Retinal pigment epithelial cell (primary cell): ENCODE results near the gene TMEM247.

Experiments used
- DNase-seq: peaks from one replicate; pipeline ENCODE4 v3.0.0-alpha.2; 2010; ENCODE audit warnings: low read depth
- H3K4me3 ChIP-seq: 2 replicates; pipeline ENCODE4 v1.5.1; 2011; ENCODE audit warnings: mild to moderate bottlenecking, low read length, control low read depth, moderate library complexity
- CTCF ChIP-seq: conservative IDR thresholded peaks from 2 replicates; pipeline ENCODE4 v1.5.1; 2011; ENCODE audit warnings: low read depth, low read length, control low read depth, inconsistent platforms

Gene TMEM247

GRCh38 chr2:46481198-46482193, 2.1 kb downstream of the TMEM247 start:
- TF ChIP-seq CTCF: no peak
- DNase-seq: no peak
- H3K4me3 ChIP-seq: no peak overlapping the region

GRCh38 chr2:46482490-46482889, 3.1 kb downstream of the TMEM247 start:
- H3K4me3 ChIP-seq: no peak overlapping the region
- no peak for DNase-seq
- no peak for TF ChIP-seq CTCF

- no peak for TF ChIP-seq CTCF
- H3K4me3 ChIP-seq: no peak overlapping the region
- no peak for DNase-seq
These were observed 5.6 kb downstream of the TMEM247 start for GRCh38 chr2:46485002-46485401.

GRCh38 chr2:46486436-46486835, 7.1 kb downstream of the TMEM247 start:
- DNase-seq: no peak
- TF ChIP-seq CTCF: no peak
- no peak overlapping the region for H3K4me3 ChIP-seq

- TF ChIP-seq CTCF: no peak
- H3K4me3 ChIP-seq: no peak overlapping the region
- DNase-seq: no peak
These were observed 8.4 kb downstream of the TMEM247 start for GRCh38 chr2:46487667-46488335.

GRCh38 chr2:46488389-46488788, 9.0 kb downstream of the TMEM247 start:
- TF ChIP-seq CTCF: peak; percentile 14
- no peak for DNase-seq
- no peak overlapping the region for H3K4me3 ChIP-seq
